Ovary (tissue), 3 donors: ENCODE measurements around the gene PDE7B.

Source experiments
- CTCF ChIP-seq, 3 donors: fragments of 450-650 bp in 2 of 3; fragments of 200-600 bp in 1 of 3; IDR thresholded peaks; one replicate each; pipeline versions ENCODE4 v1.5.1 to v1.8.0; 2016 to 2022; ENCODE audit warnings: antibody characterized with exemption in 3 of 3, mild to moderate bottlenecking in 1 of 3
- POLR2A ChIP-seq: fragments of 450-650 bp; IDR thresholded peaks from one replicate; pipeline ENCODE4 v1.6.1; 2017; ENCODE audit warnings: antibody characterized with exemption, mild to moderate bottlenecking, moderate library complexity
- donor health status: DM: no; HTN: no; CAD: no.

DNA sequence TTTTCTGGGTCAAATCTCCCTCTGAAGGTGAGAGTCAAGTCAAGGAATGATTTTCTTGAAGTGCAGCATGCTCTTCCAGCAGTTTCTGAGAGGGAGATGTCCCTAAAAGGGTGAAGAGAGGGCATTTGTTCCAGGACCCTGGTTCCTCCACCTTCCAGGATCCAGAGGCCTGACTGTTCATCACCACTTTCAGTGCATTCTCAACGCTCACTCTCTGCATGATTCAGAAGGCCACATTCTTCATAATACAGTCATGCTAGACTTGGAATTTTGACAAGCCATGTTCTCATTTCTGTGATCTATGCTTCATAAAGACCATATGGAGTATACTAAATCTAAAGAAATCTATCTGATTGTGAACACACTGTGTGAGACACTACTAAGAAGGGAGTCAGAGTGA is 85.1 kb downstream of the PDE7B start:
- TF ChIP-seq CTCF (IDR thresholded peaks at IDR 0.05) (no peak), POLR2A (no peak)
